Amygdala (tissue), 56 donors: ENCODE data around the gene WHRN.

Source experiments
- DNase-seq, 56 donors: peaks; one replicate each; lab custom pipeline; 2025; lab: John Stamatoyannopoulos, UW

The WHRN gene

GRCh38 chr9:114475412-114476135, 29.7 kb downstream of the WHRN start:
- no peak for DNase-seq

GRCh38 chr9:114474425-114474824, 30.8 kb downstream of the WHRN start:
- DNase-seq = no peak

GRCh38 chr9:114473447-114473801, 31.8 kb downstream of the WHRN start:
- no peak for DNase-seq

GRCh38 chr9:114472765-114473446, 32.4 kb downstream of the WHRN start:
- DNase-seq = no peak

- DNase-seq = no peak
Measured at GRCh38 chr9:114471157-114471556, 34.1 kb downstream of the WHRN start.

GRCh38 chr9:114470581-114470980, 34.7 kb downstream of the WHRN start:
- DNase-seq = no peak

GRCh38 chr9:114470121-114470520, 35.2 kb downstream of the WHRN start:
- no peak for DNase-seq

- DNase-seq = no peak
Measured at GRCh38 chr9:114469091-114469853, 36.0 kb downstream of the WHRN start.

- DNase-seq = no peak
Measured at GRCh38 chr9:114467910-114468309, 37.4 kb downstream of the WHRN start.

GRCh38 chr9:114467226-114467750, 38.0 kb downstream of the WHRN start:
- DNase-seq = no peak

GRCh38 chr9:114465906-114466900, 39.1 kb downstream of the WHRN start:
- no peak for DNase-seq

GRCh38 chr9:114465417-114465816, 39.9 kb downstream of the WHRN start:
- DNase-seq = no peak

GRCh38 chr9:114464281-114465051, 40.8 kb downstream of the WHRN start:
- no peak for DNase-seq

- DNase-seq = no peak
Measured at GRCh38 chr9:114462791-114463190, 42.5 kb downstream of the WHRN start.

GRCh38 chr9:114461468-114461867, 43.8 kb downstream of the WHRN start:
- DNase-seq = no peak

- DNase-seq = no peak
Measured at GRCh38 chr9:114460513-114461199, 44.6 kb downstream of the WHRN start.

- no peak for DNase-seq
Measured at GRCh38 chr9:114459464-114459863, 45.8 kb downstream of the WHRN start.

GRCh38 chr9:114456929-114457328, 48.3 kb downstream of the WHRN start:
- no peak for DNase-seq

- DNase-seq = no peak
Measured at GRCh38 chr9:114454652-114455051, 50.6 kb downstream of the WHRN start.
